A549 (cell line): ENCODE measurements around the gene CXCL1. TPM values are rescaled to one million over a fixed set of nuclear protein-coding genes. Genes with fewer than 3 reads are reported as not detected.
"Not testable (repeated sequence)": the region's sequence is repeated elsewhere in the genome, so short reads cannot be mapped to it uniquely, and the experiment has no call there.

Source experiments
- ATAC-seq, 2 experiments: fragments of 200-7000 bp in 1 of 2; fragments of >200 bp in 1 of 2; cut with Nextera tagmentation in 1 of 2; cut with Tn5 transposase in 1 of 2; 3 replicates each; pipeline versions ENCODE4 v1.8.0 to v1.9.1; 2018 to 2020; ENCODE audit warnings: mild to moderate bottlenecking in 1 of 2, moderate library complexity in 1 of 2
- CTCF ChIA-PET: fragments of 300-600 bp; sonication (Branson Sonifier 250); formaldehyde crosslinking; extraction: SDS; loops from one replicate; lab custom pipeline; 2021; ENCODE audit warnings: antibody characterized with exemption, inconsistent platforms; lab: Yijun Ruan, JAX
- POLR2A ChIA-PET: fragments of 350-600 bp; formaldehyde crosslinking; extraction: SDS; loops from one replicate; lab custom pipeline; 2021; ENCODE audit warnings: antibody characterized with exemption, inconsistent platforms; lab: Yijun Ruan, JAX
- DNase-seq, 2 experiments: peaks; one replicate each; pipeline versions ENCODE4 v3.0.0 to v3.0.0-alpha.2; 2011 to 2016; ENCODE audit warnings: low read depth in 1 of 2, low spot score in 1 of 2
- FAIRE-seq: peaks from 2 replicates; lab custom pipeline; 2011; peaks lifted over from hg19 to GRCh38; lab: Jason Lieb, UNC
- H3K27ac ChIP-seq, 2 experiments: fragments of >200 bp; sonication (Bioruptor Twin); formaldehyde crosslinking; 3 replicates each; pipeline ENCODE4 v1.5.1; 2016 to 2017
- H3K4me1 ChIP-seq: fragments of >200 bp; sonication (Bioruptor Twin); formaldehyde crosslinking; 3 replicates; pipeline ENCODE4 v1.6.1; 2016
- H3K4me2 ChIP-seq: fragments of >200 bp; sonication (Bioruptor Twin); formaldehyde crosslinking; 3 replicates; pipeline ENCODE4 v1.6.1; 2016
- H3K4me3 ChIP-seq: fragments of >200 bp; sonication (Bioruptor Twin); formaldehyde crosslinking; 3 replicates; pipeline ENCODE4 v1.5.1; 2016
- H3K9me3 ChIP-seq: fragments of >200 bp; sonication (Bioruptor Twin); formaldehyde crosslinking; 3 replicates; pipeline ENCODE4 v1.6.1; 2016
- ATOH8 ChIP-seq: fragments of 250-450 bp; sonication (Bioruptor Pico); IDR thresholded peaks from 2 replicates; pipeline ENCODE4 v1.5.0; 2020; ENCODE audit warnings: low read depth, mild to moderate bottlenecking, moderate library complexity
- BHLHE40 ChIP-seq: IDR thresholded peaks from 2 replicates; pipeline ENCODE4 v1.6.1; 2012; ENCODE audit warnings: low read depth, low read length, inconsistent platforms
- CBX8 ChIP-seq: fragments of 200-600 bp; sonication (generic); IDR thresholded peaks from 2 replicates; pipeline ENCODE4 v1.6.1; 2016
- CTCF ChIP-seq: fragments of >200 bp; sonication (Bioruptor Twin); formaldehyde crosslinking; IDR thresholded peaks from 3 replicates; pipeline ENCODE4 v1.5.1; 2016
- E2F6 ChIP-seq: IDR thresholded peaks from 2 replicates; pipeline ENCODE4 v1.6.1; 2012; ENCODE audit warnings: low read depth, borderline replicate concordance
- EP300 ChIP-seq, 2 experiments: fragments of >200 bp; sonication (Bioruptor Twin); formaldehyde crosslinking; IDR thresholded peaks; 2 replicates in 1 of 2; 3 replicates in 1 of 2; pipeline ENCODE4 v1.6.1; 2016 to 2017
- HOXA7 ChIP-seq: fragments of 250-450 bp; sonication (Bioruptor Pico); IDR thresholded peaks from 2 replicates; pipeline ENCODE4 v1.5.0; 2020; ENCODE audit warnings: mild to moderate bottlenecking, moderate library complexity
- HOXB5 ChIP-seq: fragments of 250-450 bp; sonication (Bioruptor Pico); IDR thresholded peaks from 2 replicates; pipeline ENCODE4 v1.5.0; 2020; ENCODE audit warnings: mild to moderate bottlenecking, moderate library complexity
- KDM1A ChIP-seq: fragments of 200-600 bp; sonication (generic); IDR thresholded peaks from 2 replicates; pipeline ENCODE4 v1.6.1; 2016; ENCODE audit warnings: low read depth, mild to moderate bottlenecking
- KDM5A ChIP-seq: fragments of 200-600 bp; sonication (generic); IDR thresholded peaks from 2 replicates; pipeline ENCODE4 v1.6.1; 2016; ENCODE audit warnings: antibody characterized with exemption, mild to moderate bottlenecking
- MYC ChIP-seq: IDR thresholded peaks from 2 replicates; pipeline ENCODE4 v1.6.1; 2012; ENCODE audit warnings: mild to moderate bottlenecking, inconsistent platforms, low read length, improper control_type of control experiment, borderline replicate concordance
- PBX3 ChIP-seq: IDR thresholded peaks from 2 replicates; pipeline ENCODE4 v1.6.1; 2012
- RARB ChIP-seq: fragments of 250-450 bp; sonication (Bioruptor Pico); IDR thresholded peaks from 2 replicates; pipeline ENCODE4 v1.8.0; 2021; ENCODE audit warnings: mild to moderate bottlenecking, moderate library complexity
- RCOR1 ChIP-seq: fragments of 150-350 bp; IDR thresholded peaks from 2 replicates; pipeline ENCODE4 v1.6.1; 2014; ENCODE audit warnings: antibody characterized with exemption, low read length, low read depth
- TFCP2L1 ChIP-seq: fragments of 250-450 bp; sonication (Bioruptor Pico); IDR thresholded peaks from 2 replicates; pipeline ENCODE4 v1.5.0; 2021; ENCODE audit warnings: mild to moderate bottlenecking
- WGBS: methylation state at CpG from one replicate; pipeline ENCODE4 v1.1.6; 2017; ENCODE audit errors: missing lambda C conversion rate; 5-methylcytosine and 5-hydroxymethylcytosine counted together
- polyA plus RNA-seq, 4 experiments: library from polyadenylated mRNA; depleted of rRNA in 3 of 4; stranded (reverse); fragments of >200 nt; fragmentation: RNase III in 1 of 4; extraction: RNeasy Plus Mini Kit Qiagen cat#74134 plus additional on column Dnase treatment in 1 of 4; gene quantifications; 2 replicates in 3 of 4; 3 replicates in 1 of 4; pipeline ENCODE4 v1.2.3, GENCODE V29; 2011 to 2017

The CXCL1 gene
- polyA plus RNA-seq, 2 of the 4 experiments (the other 2 are of a cell fraction): 14.9 to 20.0 TPM

GRCh38 chr4:73897380-73898136 lies 28.4 kb downstream of the CXCL1 start:
- DNase-seq (no peak), ATAC-seq (no peak)
- H3K27ac ChIP-seq: peak overlapping the region; percentile 30 to 70; a peak in 4 of 6 replicates
- H3K4me2 ChIP-seq: no peak overlapping the region
- TF ChIP-seq E2F6 (no peak), EP300 (IDR thresholded peaks at IDR 0.05) (0 out of 5 replicates have a peak, but pooled peaks of 1 of the 2 experiments have one; percentile 14)
- TF ChIP-seq, all 56 proteins: peak for 1
- CTCF ChIA-PET: no interaction called here
- peaks cover 12% of the 10 kb centered on the region for H3K4me1 ChIP-seq
- POLR2A ChIA-PET: no interaction called here
- no peaks in the 10 kb centered on the region for H3K9me3 ChIP-seq
- no peak overlapping the region for H3K4me3 ChIP-seq
- WGBS: 72% methylated on average over 4 of the region's 4 CpGs
- no peak for FAIRE-seq

GRCh38 chr4:73899338-73899737 lies 30.1 kb downstream of the CXCL1 start:
- H3K4me2 ChIP-seq, H3K4me1 ChIP-seq, H3K9me3 ChIP-seq, DNase-seq, POLR2A ChIA-PET, FAIRE-seq, H3K4me3 ChIP-seq, ATAC-seq: not testable (repeated sequence)
- 77% methylated on average over 3 of the region's 3 CpGs for WGBS
- CTCF ChIA-PET: interaction anchor here (1.1 kb wide), 1 partner anchor 326 kb away, joined by 3 read pairs; no protein-coding TSS in a partner anchor
- H3K27ac ChIP-seq: peak overlapping the region in 1 of 2 experiments; percentile 64; a peak in 3 of 6 replicates

- no peak for FAIRE-seq
- Histone ChIP-seq H3K4me3 (no peak overlapping the region), H3K27ac (peak overlapping the region in 1 of 2 experiments; percentile 63; a peak in 3 of 6 replicates), H3K9me3 (no peaks in the 10 kb centered on the region), H3K4me2 (no peak overlapping the region), H3K4me1 (0 out of 3 replicates have a peak, but pooled peaks cover 6% of the 10 kb centered on the region)
- ATAC-seq: no peak
- no peak for DNase-seq
- TF ChIP-seq HOXA7 (CRISPR knock-in tag) (no peak), KDM5A (no peak), RCOR1 (no peak), TFCP2L1 (CRISPR knock-in tag) (no peak), KDM1A (no peak), HOXB5 (no peak), BHLHE40 (no peak), RARB (no peak), CTCF (no peak), MYC (no peak), CBX8 (no peak)
- WGBS: 82% methylated on average over 5 of the region's 5 CpGs
- ChIA-PET POLR2A (no interaction called here), CTCF (no interaction called here)
Measured at GRCh38 chr4:73901031-73901430, 31.8 kb downstream of the CXCL1 start.

GRCh38 chr4:73902038-73902637 lies 32.9 kb downstream of the CXCL1 start:
- FAIRE-seq (no peak), ATAC-seq (no peak), DNase-seq (no peak)
- Histone ChIP-seq H3K4me3 (no peak overlapping the region), H3K4me1 (0 out of 3 replicates have a peak, but pooled peaks cover 6% of the 10 kb centered on the region), H3K9me3 (no peaks in the 10 kb centered on the region), H3K27ac (peak overlapping the region in 1 of 2 experiments; percentile 63; a peak in 2 of 6 replicates), H3K4me2 (no peak overlapping the region)
- ChIA-PET CTCF (no interaction called here), POLR2A (no interaction called here)
- WGBS: 60% methylated on average over 1 of the region's 1 CpG
- TF ChIP-seq PBX3 (no peak), ATOH8 (CRISPR knock-in tag) (no peak), CBX8 (no peak)
- TF ChIP-seq, all 56 proteins: peak for 0
